GM19023 (cell line): ENCODE results near the gene NISCH.

Experiments used
- ATAC-seq: cut with Tn5 transposase; IDR thresholded peaks from one replicate; pipeline ENCODE4 v1.9.1; 2021; ENCODE audit warnings: mild to moderate bottlenecking, moderate library complexity; ENCODE audit not compliant: unreplicated experiment

Gene NISCH

GRCh38 chr3:52535411-52536111, 80.2 kb downstream of the NISCH start:
- no peak for ATAC-seq

DNA sequence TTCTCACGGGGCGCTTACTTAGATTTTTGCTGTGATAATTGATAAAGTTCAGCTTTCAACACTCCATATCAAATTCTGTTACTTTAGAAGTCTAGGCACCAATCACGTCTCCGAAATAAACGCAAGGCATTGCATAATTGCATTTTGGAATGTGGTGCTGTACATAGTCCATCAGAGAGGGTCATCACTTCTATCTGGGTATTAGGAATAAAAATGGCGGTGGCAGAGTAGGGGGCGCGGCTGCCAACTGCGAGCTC, 80.6 kb downstream of the NISCH start:
- no peak for ATAC-seq

- peak; percentile 83 for ATAC-seq
Observed at GRCh38 chr3:52536369-52537164, 81.2 kb downstream of the NISCH start, which contains the start of gene UQCC5. TSS of gene UQCC5 (plus strand) at chr3:52536605. CDS start at chr3:52536756, 151 bp downstream.

DNA sequence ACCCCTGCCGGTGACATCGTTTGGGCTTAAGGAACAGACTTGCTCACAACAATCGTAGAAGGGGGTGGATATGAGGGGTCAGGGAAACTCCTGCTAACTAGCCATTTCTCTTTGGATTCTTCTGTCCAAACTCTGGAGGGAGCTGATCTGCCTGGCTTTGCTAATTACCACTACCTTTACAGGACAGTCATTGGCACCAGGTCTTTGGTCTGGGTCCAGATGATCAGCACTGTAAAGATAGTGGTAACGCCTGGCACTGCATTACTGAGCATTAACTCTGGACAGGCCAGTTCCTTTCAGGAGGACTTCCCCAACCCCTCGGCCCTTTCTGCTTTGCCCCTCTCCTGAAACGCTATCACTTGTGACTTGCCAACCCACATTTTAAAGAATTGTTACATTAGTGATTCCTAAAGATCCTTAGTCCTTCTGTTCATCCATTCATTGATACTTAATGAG, 81.8 kb downstream of the NISCH start:
- no peak for ATAC-seq

GRCh38 chr3:52537726-52538421, 82.5 kb downstream of the NISCH start:
- ATAC-seq: no peak

DNA sequence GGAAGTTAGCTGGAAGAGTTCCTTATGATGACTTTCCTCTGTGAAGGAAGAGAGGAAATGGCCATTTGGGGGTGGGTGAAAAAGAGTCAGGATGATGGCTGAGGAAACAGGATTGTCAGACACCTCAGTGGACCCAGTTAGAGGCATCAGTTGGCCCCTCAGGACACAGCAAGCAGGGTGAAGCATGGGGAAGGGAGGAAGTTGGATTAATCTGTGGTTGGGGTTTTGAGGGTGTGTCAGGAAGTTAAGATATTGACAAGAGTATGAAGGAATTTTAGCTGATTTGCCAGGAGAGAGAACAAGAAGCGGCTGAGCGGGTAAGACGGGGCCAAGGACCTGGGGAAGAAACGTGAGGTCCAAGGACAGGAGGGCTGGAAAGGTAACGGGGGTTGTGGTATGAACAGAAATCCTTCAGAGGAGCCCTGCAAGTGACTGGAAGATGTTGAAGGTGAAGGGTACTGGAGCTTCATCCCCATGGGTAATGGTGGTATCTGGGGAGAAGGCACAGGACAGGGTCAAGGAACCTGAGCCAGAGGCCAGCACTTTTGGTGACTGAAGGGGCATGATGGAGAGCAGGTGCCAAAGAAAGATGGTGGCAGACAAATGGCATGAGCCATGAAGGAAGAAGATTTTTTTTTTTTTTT, 83.7 kb downstream of the NISCH start:
- ATAC-seq: no peak

- no peak for ATAC-seq
Observed at GRCh38 chr3:52541050-52541449, 85.6 kb downstream of the NISCH start.
